GM03348 (cell line): ENCODE results near the gene KRTAP9-8.
"Not testable (repeated sequence)": the region's sequence is repeated elsewhere in the genome, so short reads cannot be mapped to it uniquely, and the experiment has no call there.

Experiments
- DNase-seq: peaks from one replicate; pipeline ENCODE4 v3.0.0; 2012; ENCODE audit warnings: low spot score

KRTAP9-8 gene

GRCh38 chr17:41237949-41238437, at the start of gene KRTAP9-8:
KRTAP9-8 (plus strand) TSS chr17:41237999; CDS start chr17:41238052, 53 bp downstream.
- not testable (repeated sequence) for DNase-seq

DNA sequence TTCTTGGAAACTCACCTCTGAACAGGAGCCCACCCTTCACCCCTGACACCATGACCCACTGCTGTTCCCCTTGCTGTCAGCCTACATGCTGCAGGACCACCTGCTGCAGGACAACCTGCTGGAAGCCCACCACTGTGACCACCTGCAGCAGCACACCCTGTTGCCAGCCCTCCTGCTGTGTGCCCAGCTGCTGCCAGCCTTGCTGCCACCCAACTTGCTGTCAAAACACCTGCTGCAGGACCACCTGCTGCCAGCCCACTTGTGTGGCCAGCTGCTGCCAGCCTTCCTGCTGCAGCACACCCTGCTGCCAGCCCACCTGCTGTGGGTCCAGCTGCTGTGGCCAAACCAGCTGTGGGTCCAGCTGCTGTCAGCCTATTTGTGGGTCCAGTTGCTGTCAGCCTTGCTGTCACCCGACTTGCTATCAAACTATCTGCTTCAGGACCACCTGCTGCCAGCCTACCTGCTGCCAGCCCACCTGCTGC, 47.9 kb upstream of the KRTAP9-8 start, which contains the start of gene KRTAP9-1:
TSS of gene KRTAP9-1 (plus strand) at position 51 of the 482 bp plus-strand sequence. CDS start at position 51, 0 bp downstream.
- not testable (repeated sequence) for DNase-seq

DNA sequence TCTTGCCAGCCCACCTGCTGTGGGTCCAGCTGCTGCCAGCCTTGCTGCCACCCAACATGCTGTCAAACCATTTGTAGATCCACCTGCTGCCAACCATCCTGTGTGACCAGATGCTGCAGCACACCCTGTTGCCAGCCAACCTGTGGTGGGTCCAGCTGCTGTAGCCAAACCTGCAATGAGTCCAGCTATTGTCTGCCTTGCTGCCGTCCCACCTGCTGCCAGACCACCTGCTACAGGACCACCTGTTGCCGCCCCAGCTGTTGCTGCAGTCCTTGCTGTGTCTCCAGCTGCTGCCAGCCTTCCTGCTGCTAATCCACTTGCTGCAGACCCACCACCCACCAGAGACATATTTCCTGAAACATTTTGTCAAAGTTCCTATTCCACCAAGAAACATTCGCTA, 47.5 kb upstream of the KRTAP9-8 start:
- DNase-seq: no peak

GRCh38 chr17:41196068-41196467, 41.7 kb upstream of the KRTAP9-8 start:
- DNase-seq: no peak

GRCh38 chr17:41199421-41200078, 38.2 kb upstream of the KRTAP9-8 start:
- no peak for DNase-seq

GRCh38 chr17:41211845-41212466, 25.8 kb upstream of the KRTAP9-8 start:
- peak; percentile 58 for DNase-seq

- DNase-seq: no peak
These were observed 25.2 kb upstream of the KRTAP9-8 start for GRCh38 chr17:41212524-41213169.

DNA sequence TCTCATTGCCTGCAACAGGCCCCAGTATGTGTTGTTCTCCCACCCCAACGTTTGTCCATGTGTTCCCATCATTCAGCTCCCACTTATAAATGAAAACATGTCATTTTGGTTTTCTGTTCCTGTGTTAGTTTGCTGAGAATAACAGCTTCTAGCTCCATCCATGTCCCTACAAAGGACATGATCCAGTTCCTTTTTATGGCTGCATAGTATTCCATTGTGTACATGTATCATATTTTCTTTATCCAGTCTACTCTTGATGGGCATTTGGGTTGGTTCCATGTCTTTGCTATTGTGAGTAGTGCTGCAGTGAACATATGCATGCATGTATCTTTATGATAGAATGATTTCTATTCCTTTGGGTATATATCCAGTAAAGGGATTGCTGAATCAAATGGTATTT, 22.1 kb upstream of the KRTAP9-8 start:
- DNase-seq: no peak

GRCh38 chr17:41223821-41224220, 14.0 kb upstream of the KRTAP9-8 start:
- no peak for DNase-seq

DNA sequence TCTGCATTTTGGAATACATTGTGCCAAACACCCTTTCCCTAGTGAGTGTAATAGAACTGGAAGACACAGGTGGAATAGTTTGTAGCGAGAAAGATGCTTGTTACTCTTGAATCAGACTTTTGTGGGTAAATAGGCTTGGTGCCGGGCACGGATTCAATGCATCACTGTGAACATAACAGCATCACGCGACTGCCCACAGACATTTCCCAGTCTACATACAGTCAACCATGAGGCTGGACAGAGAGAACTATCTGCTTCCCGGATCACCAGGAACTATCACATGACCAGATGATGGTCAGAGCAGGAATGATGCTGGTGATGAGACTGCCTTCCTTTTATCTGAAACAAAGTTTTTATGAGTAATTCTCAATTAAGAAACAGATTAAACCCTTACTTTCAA, 11.7 kb upstream of the KRTAP9-8 start:
- no peak for DNase-seq

- DNase-seq: not testable (repeated sequence)
These were observed 11.2 kb upstream of the KRTAP9-8 start, which contains the start of gene KRTAP9-2 for GRCh38 chr17:41226598-41227095. KRTAP9-2 (plus strand) TSS chr17:41226648; CDS start chr17:41226655, 7 bp downstream.

- DNase-seq: no peak
These were observed 7.7 kb upstream of the KRTAP9-8 start for GRCh38 chr17:41230094-41230493.

GRCh38 chr17:41231731-41232130, 6.1 kb upstream of the KRTAP9-8 start:
- no peak for DNase-seq

DNA sequence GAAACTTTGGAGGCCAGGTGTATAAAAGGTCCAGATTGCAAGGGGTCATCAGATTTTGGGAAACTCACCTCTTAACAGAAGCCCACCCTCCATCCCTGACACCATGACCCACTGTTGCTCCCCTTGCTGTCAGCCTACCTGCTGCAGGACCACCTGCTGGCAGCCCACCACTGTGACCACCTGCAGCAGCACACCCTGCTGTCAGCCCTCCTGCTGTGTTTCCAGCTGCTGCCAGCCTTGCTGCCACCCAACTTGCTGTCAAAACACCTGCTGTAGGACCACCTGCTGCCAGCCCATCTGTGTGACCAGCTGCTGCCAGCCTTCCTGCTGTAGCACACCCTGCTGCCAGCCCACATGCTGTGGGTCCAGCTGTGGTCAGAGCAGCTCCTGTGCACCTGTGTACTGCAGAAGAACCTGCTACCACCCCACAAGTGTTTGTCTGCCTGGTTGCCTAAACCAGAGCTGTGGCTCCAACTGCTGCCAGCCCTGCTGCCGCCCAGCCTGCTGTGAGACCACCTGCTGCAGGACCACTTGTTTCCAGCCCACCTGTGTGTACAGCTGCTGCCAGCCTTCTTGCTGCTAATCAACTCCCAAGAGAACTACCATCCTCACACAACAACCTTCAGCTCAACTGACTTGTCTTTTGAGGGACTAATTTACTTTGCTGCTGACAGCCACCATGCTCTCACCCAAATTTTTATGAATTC, 5.2 kb upstream of the KRTAP9-8 start, which contains the start of gene KRTAP9-3:
TSS of gene KRTAP9-3 (plus strand) at position 51 of the 707 bp plus-strand sequence. CDS start at position 104, 53 bp downstream.
- not testable (repeated sequence) for DNase-seq

DNA sequence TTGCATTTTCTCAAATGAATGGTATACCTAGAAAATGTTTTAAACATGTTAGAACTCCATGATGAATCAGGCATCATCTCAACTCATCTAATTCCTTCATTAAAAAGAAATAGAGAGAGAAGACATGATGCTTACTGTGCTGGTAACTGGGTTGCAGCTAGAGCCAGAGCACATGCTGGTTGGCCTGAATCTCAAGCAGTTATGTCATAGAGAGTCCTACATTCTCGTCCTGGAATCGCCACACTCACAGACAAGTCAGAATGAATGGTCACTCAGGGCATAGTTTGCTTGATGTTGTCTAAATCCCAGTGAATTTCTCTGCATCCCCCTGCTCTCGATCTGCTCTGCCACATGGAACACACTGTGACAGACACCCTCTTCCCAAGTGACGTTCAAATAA, 683 bp upstream of the KRTAP9-8 start:
- not testable (repeated sequence) for DNase-seq

DNA sequence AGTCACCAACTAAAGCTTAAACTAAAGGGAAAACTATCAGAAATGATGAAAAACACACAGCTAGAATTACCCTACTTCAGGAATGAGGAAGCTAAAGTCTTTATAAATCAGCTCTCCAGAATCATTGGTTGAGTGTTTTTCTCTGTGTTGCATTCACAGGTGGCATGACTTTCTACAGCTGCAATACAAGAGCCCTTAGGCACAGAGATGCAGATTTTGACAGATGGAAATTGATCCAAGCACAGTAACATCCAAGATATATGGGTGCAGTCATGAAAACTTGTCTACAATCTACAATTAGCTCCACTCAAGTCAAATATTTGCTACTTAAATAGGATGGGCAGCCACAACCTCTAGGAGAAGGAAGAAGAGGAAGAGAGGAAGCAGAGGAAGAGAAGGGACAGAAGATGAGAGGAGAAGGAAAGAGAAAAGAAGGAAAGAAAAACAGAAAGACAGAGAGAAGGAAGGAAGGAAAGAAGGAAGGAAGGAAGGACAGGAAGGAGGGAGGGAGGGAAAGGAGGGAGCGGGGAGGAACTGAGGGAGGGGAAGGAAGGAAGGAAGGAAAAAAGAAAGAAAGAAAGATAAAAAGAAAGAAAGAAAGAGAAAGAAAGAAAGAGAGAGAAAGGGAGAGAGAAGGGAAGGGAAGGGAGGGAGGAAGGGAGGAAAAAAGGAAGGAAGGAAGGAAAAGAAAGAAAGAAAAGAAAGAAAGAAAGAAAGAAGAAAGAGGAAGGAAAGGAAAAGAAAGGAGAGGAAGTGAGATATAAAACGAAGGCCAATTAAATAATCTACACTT, 9.4 kb downstream of the KRTAP9-8 start:
- DNase-seq: not testable (repeated sequence)

GRCh38 chr17:41249637-41250240, 11.9 kb downstream of the KRTAP9-8 start, which contains the start of gene KRTAP9-4:
KRTAP9-4 (plus strand) TSS chr17:41249687; CDS start chr17:41249721, 34 bp downstream.
- DNase-seq: not testable (repeated sequence)

DNA sequence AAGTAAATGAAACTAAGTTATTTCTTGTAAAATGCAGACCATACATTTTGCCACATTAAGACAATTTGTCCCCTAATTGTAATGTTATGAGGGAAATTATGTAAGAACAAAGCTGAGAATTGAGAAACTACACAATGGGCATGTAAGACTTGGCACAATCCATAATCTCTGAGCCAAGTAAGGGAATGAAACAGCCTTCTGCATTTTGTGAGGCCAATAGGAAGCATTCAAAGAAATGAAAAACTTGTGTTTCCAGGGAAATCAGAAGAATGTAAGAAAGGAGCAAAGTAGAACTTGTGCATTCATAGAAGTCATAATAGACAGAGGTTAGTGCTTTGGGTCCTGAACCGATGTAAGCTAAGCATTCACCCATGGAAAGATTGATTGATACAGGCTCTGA, 13.5 kb downstream of the KRTAP9-8 start:
- DNase-seq: no peak

GRCh38 chr17:41254861-41255260, 17.1 kb downstream of the KRTAP9-8 start:
- DNase-seq: peak; percentile 21
